EH (cell line): ENCODE measurements around the gene NBPF4.
"Not testable (repeated sequence)": the region's sequence is repeated elsewhere in the genome, so short reads cannot be mapped to it uniquely, and the experiment has no call there.

Experiments used
- DNase-seq: peaks from one replicate; pipeline ENCODE4 v3.0.0-alpha.2; 2015; ENCODE audit warnings: low read depth

The NBPF4 gene

GRCh38 chr1:108209456-108210108 is 34.3 kb downstream of the NBPF4 start:
- no peak for DNase-seq

DNA sequence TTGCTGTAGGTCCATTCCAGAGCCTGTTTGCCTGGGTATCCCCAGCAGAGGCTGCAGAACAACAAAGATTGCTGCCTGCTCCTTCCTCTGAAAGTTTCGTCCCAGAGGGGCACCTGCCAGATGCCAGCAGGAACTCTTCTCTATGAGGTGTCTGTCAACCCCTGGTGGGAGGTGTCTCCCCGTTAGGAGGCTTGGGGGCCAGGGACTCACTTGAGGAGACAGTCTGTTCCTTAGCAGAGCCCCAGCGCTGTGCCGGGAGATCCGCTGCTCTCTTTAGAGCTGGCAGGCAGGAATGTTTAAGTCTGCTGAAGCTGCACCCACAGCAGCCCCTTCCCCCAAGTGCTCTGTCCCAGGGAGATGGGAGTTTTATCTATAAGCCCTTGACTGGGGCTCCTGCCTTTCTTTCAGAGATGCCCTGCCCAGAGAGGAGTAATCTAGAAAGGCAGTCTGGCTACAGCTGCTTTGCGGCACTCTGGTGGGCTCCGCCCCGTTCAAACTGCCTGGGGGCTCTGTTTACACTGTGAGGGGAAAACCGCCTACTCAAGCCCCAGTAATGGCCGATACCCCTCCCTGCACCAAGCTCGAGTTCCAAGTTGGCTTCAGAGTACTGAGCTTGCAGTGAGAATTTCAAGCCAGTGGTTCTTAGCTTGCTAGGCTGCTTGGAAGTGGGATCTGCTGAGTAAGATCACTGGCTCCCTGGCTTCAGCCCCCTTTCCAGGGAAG is 35.0 kb downstream of the NBPF4 start:
- DNase-seq = no peak

DNA sequence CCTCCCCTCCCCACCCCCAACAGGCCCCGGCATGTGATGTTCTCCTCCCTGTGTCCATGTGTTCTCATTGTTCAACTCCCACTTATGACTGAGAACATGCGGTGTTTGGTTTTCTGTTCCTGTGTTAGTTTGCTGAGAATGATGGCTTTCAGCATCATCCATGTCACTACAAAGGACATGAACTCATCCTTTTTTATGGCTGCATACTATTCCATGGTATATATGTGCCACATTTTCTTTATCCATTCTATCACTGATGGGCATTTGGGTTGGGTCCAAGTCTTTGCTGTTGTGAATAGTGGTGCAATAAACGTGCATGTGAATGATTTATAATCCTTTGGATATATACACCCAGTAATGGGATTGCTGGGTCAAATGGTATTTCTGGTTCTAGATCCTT is 40.3 kb downstream of the NBPF4 start:
- DNase-seq = not testable (repeated sequence)

DNA sequence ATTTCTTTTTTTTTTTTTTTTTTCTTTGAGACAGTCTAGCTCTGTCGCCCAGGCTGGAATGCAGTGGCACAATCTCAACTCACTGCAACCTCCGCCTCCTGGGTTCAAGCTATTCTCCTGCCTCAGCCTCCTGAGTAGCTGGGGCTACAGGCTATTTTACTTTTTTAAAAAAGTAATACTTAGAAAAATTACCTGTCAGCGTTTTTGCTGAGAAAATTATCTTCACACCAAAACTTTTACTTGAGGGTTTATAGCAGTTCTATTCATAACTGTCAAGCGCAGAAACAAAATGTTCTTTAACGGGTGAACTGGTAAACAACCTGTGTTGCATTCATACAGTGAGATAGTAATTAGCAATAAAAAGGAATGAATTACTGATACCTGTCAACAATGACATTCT is 42.2 kb downstream of the NBPF4 start:
- no peak for DNase-seq

DNA sequence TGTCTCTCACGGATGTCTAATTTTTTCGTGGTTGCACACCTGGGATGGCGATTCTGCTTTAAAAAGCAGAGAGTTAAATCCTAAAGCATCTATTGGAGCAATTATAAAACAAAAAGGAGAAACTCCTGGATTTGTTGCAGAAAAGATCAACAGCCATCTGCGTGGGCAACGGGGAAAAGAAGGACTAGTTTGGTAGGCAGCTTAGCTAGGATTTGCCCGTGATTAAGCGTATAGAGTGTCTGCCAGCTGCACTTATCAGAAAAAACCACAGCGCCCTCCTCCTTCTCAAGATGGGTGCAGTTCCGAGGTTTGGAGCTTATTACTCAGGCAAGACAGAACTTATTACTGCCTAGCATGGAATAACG is 43.2 kb downstream of the NBPF4 start:
- DNase-seq = peak; percentile 70

DNA sequence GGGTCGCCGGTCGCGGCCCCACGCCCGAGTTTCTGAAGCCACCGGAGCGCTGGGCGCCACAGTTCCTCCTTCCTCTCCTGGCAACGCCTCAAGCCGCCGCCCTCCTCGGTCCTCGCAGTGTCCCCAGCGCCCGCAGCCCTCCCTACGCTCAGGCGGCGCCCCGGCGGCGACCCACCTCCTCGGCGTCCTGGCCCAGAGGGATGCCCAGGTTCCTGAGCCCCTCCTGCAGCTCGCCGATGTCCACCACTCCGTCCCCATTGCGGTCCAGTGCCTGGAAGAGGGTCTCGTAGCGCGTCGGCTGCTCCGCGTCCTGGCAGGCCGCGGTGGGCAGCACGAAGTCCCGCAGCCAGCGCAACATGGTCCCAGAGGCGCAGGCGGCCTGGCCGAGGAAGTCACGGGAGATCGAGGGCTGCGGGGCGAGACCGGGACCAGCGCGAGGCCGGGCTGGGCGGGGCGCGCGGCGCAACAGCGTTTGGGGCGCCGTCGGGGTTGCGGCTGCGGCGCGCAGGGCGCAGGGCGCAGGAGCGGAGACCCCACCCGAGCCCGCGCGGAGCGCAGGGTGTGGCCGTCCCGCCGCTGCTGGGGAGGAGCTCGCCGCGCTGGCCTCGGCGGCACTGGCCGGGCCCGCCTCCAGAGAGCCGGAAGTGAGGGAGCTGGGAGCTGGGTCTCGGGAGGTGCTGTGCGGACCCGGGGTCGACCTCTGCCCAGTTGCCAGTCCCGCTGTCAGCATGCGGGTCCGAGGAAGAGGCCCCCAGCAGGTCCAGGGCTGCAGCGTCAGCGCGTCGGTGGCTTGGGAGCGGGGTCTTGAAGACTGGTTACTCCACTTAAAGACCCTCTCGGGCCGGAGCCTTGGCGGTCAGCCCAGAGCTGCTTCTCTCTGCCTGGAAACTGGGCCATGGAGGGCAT is 43.8 kb downstream of the NBPF4 start, which contains the start of gene SLC25A24:
Gene SLC25A24, minus strand, starts transcription at position 563 of the 906 bp plus-strand sequence. Its CDS starts 205 bp downstream, at position 358.
- DNase-seq = peak; percentile 83

DNA sequence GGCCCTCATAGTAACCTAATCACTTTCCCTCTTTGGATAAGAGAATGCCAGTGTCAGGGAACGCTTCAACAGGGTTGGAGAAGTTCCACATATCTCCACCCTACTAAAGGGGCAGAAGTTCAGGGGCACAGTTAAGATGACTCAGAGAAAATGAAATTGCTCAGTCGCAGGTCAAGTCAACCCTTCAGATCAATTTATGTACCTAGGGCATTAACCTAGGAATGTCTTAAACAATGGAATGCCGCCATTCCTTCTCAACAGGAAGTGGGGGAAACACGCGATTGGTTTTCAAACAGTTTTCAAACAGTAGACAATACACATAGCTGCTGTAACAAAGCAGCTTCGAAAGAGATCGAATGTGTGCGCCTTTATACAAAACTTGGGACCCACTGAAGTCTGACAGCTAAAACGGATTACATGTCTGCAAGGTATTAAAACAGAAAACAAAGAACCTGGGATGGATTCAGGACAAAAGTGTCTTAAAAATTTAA is 44.6 kb downstream of the NBPF4 start:
- peak; percentile 55 for DNase-seq

DNA sequence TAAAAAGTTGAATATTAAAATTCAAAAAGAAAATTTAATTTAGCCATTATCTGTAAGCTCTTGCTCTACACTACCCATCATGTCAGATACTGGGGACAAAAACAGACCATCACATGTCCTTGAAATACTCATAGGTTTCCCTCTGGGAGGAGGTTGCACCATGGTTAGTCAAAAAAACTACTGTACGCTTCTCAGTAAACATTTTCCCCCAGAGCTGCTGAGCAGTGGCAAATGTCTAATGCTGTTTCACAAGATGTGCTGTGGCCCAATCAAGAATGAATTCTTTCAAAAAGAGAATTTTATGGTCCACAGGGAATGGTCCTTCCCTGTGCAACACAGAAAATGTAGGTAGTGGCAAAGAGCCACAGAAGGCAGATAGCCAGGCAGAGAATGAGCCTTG is 49.8 kb downstream of the NBPF4 start:
- no peak for DNase-seq

DNA sequence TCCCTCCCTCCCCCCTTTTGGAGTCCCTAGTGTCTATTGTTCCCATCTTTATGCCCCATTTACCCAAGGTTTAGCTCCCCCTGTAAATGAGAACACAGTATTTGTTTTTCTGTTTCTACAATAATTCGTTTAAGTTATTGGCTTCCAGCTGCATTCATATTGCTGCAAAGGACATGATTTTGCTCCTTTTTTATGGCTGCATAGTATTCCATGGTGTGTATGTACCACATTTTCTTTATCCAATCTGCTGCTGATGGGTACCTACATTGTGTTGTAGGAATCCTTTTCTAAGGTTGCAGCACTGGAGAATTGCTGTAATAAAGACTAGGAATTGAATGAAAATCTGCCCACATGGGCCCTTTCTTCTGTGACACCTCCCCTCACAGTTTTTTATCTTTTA is 50.5 kb downstream of the NBPF4 start:
- DNase-seq = no peak

DNA sequence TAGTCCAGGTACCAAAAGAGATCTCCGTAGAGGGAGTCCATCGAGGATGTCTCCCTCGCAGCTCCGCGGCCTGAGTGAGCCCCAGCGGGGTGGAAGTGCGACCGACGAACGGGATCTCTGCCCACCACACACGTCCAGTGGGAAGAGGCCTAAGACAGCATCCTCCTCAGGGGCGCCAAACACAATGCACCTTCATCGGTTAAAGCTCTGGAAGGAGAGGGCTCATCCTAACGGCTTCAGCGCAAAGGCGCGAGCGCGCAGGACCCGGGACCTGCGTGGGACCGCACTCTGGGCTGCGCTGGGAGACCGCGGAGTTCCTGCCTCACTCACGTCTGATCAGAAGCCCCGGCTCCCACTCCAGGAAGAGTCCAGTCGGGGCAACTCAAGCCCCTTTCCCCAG is 51.3 kb downstream of the NBPF4 start:
- no peak for DNase-seq

GRCh38 chr1:108190686-108191416 is 53.0 kb downstream of the NBPF4 start:
- no peak for DNase-seq

GRCh38 chr1:108190001-108190634 is 53.8 kb downstream of the NBPF4 start:
- no peak for DNase-seq

DNA sequence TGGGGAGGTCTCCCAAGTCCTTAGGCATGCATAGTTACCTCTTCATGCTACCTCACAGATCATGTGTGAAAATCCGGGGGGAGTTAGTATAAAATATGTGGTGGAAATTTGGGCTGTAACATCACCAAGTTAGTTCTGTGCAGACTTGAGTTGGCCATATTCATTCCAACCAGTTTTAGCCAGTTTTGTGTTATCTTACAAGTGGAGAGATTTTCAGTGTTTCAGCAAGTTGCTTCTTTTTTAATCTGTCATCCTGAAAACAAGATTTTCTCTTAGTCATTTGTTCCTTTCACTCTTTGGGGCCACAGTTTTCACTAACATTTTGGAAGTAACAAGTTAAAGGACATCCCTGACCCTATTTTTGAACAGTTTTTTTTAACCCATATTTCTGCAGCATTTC is 55.1 kb downstream of the NBPF4 start:
- DNase-seq = no peak

DNA sequence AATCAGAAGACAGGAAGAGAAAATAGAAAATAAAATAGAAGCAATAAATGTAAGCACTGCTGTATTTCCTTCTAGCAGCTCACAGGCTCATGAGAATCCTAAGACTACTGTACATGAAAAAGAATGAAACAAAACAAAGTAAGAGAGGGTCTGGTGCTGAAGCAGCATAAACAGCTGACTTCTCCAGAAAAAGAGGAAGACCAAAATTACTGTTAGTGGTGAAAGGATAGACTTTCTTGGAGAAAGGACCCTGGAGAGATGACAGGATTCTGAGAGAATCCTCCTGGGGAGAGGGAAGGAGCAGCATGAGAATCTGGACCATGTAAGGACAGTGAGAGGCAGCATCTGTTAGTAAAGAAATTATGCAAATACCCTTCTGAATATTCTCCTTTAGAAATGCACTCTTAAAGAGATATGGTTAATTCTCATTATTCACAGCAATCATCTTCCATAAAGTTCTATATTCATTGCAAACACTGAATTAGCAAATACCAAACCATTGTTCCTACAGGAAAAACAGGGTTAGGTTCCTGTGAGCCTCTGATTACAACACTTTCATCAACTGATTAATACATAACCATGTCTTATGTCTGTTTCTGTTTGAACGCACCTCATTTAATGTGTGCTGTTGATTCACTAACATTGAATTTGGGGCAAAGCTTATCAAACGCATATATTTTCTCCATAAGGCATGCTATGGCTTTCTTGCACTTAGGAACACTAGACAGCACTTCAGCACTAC is 60.7 kb downstream of the NBPF4 start:
- DNase-seq = no peak

DNA sequence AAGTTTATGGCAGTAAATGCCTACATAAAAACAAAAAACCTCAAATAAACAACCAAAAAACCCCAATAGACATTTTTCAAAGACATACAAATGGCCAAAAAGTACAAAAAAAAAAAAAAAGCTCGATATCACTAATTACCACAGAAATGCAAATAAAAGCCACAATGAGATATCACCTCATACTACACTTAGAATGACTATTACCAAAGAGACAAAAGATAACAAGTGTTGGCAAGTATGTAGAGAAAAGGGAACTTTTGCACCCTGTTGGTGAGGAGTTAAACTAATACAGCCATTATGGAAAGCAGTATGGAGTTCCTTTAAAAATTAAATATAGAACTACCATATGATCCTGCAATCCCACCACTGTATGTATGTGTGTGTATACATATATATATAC is 64.9 kb downstream of the NBPF4 start:
- no peak for DNase-seq
